Tibial artery (tissue), 4 donors: ENCODE results near the gene GSTM1.
"Not testable (repeated sequence)": the region's sequence is repeated elsewhere in the genome, so short reads cannot be mapped to it uniquely, and the experiment has no call there.

Source experiments
- DNase-seq, 2 donors: peaks; one replicate each; pipeline ENCODE4 v3.0.0-alpha.2; 2019
- H3K27ac ChIP-seq, 2 donors: fragments of 200-600 bp; sonication (generic) in 1 of 2; 1 replicate in 1 of 2; 2 replicates in 1 of 2; pipeline ENCODE4 v1.5.1; 2018 to 2019; ENCODE audit warnings: mild to moderate bottlenecking in 1 of 2
- H3K27me3 ChIP-seq, 2 donors: fragments of 200-600 bp; sonication (generic) in 1 of 2; one replicate each; pipeline versions ENCODE4 v1.5.1 to v1.6.0; 2016 to 2019
- H3K36me3 ChIP-seq, 3 donors: fragments of 200-600 bp; sonication (generic) in 2 of 3; one replicate each; pipeline ENCODE4 v1.5.1; 2016 to 2019; ENCODE audit warnings: mild to moderate bottlenecking in 2 of 3
- H3K4me1 ChIP-seq, 4 donors: fragments of 200-600 bp; sonication (generic) in 2 of 4; 1 replicate in 3 of 4; 2 replicates in 1 of 4; pipeline ENCODE4 v1.5.1; 2016 to 2019
- H3K4me3 ChIP-seq, 2 donors: fragments of 200-600 bp; sonication (generic) in 1 of 2; 1 replicate in 1 of 2; 2 replicates in 1 of 2; pipeline ENCODE4 v1.5.1; 2018 to 2019; ENCODE audit warnings: mild to moderate bottlenecking in 2 of 2
- H3K9me3 ChIP-seq, 3 donors: fragments of 200-600 bp; sonication (generic) in 1 of 3; one replicate each; pipeline ENCODE4 v1.5.1; 2016 to 2019
- CTCF ChIP-seq, 2 experiments: fragments of 200-600 bp in 1 of 2; fragments of 450-650 bp in 1 of 2; IDR thresholded peaks; one replicate each; pipeline ENCODE4 v1.5.1; 2017 to 2019; ENCODE audit warnings: antibody characterized with exemption in 2 of 2, mild to moderate bottlenecking in 1 of 2, moderate library complexity in 1 of 2
- intact Hi-C: fragments of 100-400 bp; cut with DNase I; formaldehyde crosslinking; loops from one replicate; pipeline ENCODE4 v1.15.0; 2023; ENCODE audit warnings: low total_unique reads

GSTM1 gene

GRCh38 chr1:109689844-109690405 lies 2.3 kb downstream of the GSTM1 start:
- no peaks in the 10 kb centered on the region for H3K36me3 ChIP-seq
- H3K4me3 ChIP-seq = no peak overlapping the region
- DNase-seq = no peak
- H3K9me3 ChIP-seq = no peaks in the 10 kb centered on the region
- no peaks in the 10 kb centered on the region for H3K27me3 ChIP-seq
- H3K4me1 ChIP-seq = no peaks in the 10 kb centered on the region
- intact Hi-C loops = loop anchor here (5.0 kb wide), 1 partner anchor 48 kb away; no protein-coding TSS in a partner anchor
- TF ChIP-seq CTCF (IDR thresholded peaks at IDR 0.05) = no peak
- no peak overlapping the region for H3K27ac ChIP-seq

- no peaks in the 10 kb centered on the region for H3K4me1 ChIP-seq
- no peak overlapping the region for H3K27ac ChIP-seq
- H3K36me3 ChIP-seq = no peaks in the 10 kb centered on the region
- no peak overlapping the region for H3K4me3 ChIP-seq
- intact Hi-C loops = no loop called here
- no peaks in the 10 kb centered on the region for H3K27me3 ChIP-seq
- H3K9me3 ChIP-seq = no peaks in the 10 kb centered on the region
- no peak for DNase-seq
- no peak for TF ChIP-seq CTCF (IDR thresholded peaks at IDR 0.05)
Measured at GRCh38 chr1:109691759-109692158, 4.1 kb downstream of the GSTM1 start.

GRCh38 chr1:109694400-109694799 lies 6.8 kb downstream of the GSTM1 start:
- H3K4me1 ChIP-seq, intact Hi-C loops, H3K27me3 ChIP-seq, H3K27ac ChIP-seq, DNase-seq, H3K9me3 ChIP-seq, H3K4me3 ChIP-seq, H3K36me3 ChIP-seq: not testable (repeated sequence)

GRCh38 chr1:109695138-109695537 lies 7.5 kb downstream of the GSTM1 start:
- H3K9me3 ChIP-seq, intact Hi-C loops: not testable (repeated sequence)

GRCh38 chr1:109697066-109697465 lies 9.4 kb downstream of the GSTM1 start:
- no peak for TF ChIP-seq CTCF (IDR thresholded peaks at IDR 0.05)
- DNase-seq = no peak
- intact Hi-C loops = no loop called here
- Histone ChIP-seq H3K9me3 (no peaks in the 10 kb centered on the region), H3K36me3 (no peaks in the 10 kb centered on the region), H3K4me3 (no peak overlapping the region), H3K4me1 (no peaks in the 10 kb centered on the region), H3K27me3 (no peaks in the 10 kb centered on the region), H3K27ac (no peak overlapping the region)

More at GRCh38 chr1:109695138-109695537, 7.5 kb downstream of the GSTM1 start:
- not testable (repeated sequence) for DNase-seq, H3K27me3 ChIP-seq, H3K4me3 ChIP-seq, H3K27ac ChIP-seq, H3K36me3 ChIP-seq, H3K4me1 ChIP-seq

GRCh38 chr1:109697861-109698260 lies 10.2 kb downstream of the GSTM1 start:
- intact Hi-C loops, DNase-seq, H3K4me3 ChIP-seq, H3K9me3 ChIP-seq, H3K27me3 ChIP-seq, H3K27ac ChIP-seq, H3K4me1 ChIP-seq, H3K36me3 ChIP-seq: not testable (repeated sequence)

- H3K4me3 ChIP-seq, H3K36me3 ChIP-seq, intact Hi-C loops, H3K9me3 ChIP-seq, DNase-seq, H3K27ac ChIP-seq, H3K4me1 ChIP-seq, H3K27me3 ChIP-seq: not testable (repeated sequence)
Measured at GRCh38 chr1:109702940-109703339, 15.3 kb downstream of the GSTM1 start.

- Histone ChIP-seq H3K27me3 (no peaks in the 10 kb centered on the region), H3K4me3 (no peak overlapping the region), H3K27ac (no peak overlapping the region), H3K9me3 (peaks cover 0 to 9% (median 3%) of the 10 kb centered on the region in 3 donors), H3K4me1 (no peaks in the 10 kb centered on the region), H3K36me3 (peaks cover 0 to 6% (median 0%) of the 10 kb centered on the region in 3 donors)
- no peak for DNase-seq
- intact Hi-C loops = no loop called here
- TF ChIP-seq CTCF (IDR thresholded peaks at IDR 0.05) = no peak
Measured at GRCh38 chr1:109704173-109704572, 16.6 kb downstream of the GSTM1 start.
